Measurements from ENCODE around the gene NSL1.

Gene NSL1

DNA sequence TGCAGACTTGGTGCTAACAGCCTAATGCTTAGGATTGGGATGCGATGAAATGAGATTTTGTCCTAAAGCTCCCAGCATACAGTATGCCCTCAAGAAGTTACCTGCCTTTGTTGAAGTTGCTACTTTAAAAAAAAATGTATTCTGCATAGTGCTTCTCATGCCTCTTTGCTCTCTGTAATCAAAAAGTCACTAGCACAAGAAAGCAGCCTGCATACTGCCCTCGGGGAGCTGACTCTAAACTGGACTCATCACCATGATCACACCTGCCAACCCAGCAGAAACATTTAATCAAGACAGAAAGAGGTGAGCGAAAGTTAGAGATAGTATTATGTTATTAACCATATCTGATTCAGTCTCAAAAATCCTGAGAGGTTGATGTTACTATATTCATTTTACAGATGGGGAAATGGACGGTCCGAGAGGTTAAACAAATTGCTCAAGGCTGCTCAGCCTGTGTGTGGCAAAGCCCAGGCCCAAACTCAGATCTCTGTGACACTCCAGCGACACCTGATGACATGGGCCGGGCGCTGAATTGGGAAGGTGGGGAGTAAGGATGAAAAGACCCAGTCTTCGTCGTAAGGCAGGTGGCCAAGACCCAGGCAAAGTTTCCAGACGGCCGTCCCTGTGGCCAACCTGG is 93.0 kb downstream of the NSL1 start:
- peak overlapping the region; percentile 37 for H3K4me3 ChIP-seq (ENCODE audit: low read depth, low read length)
- TF ChIP-seq, protein P1, sequence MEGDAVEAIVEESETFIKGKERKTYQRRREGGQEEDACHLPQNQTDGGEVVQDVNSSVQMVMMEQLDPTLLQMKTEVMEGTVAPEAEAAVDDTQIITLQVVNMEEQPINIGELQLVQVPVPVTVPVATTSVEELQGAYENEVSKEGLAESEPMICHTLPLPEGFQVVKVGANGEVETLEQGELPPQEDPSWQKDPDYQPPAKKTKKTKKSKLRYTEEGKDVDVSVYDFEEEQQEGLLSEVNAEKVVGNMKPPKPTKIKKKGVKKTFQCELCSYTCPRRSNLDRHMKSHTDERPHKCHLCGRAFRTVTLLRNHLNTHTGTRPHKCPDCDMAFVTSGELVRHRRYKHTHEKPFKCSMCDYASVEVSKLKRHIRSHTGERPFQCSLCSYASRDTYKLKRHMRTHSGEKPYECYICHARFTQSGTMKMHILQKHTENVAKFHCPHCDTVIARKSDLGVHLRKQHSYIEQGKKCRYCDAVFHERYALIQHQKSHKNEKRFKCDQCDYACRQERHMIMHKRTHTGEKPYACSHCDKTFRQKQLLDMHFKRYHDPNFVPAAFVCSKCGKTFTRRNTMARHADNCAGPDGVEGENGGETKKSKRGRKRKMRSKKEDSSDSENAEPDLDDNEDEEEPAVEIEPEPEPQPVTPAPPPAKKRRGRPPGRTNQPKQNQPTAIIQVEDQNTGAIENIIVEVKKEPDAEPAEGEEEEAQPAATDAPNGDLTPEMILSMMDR (IDR thresholded peaks at IDR 0.05; ENCODE audit: low read depth, low read length, missing control alignments): no peak
- no peak for DNase-seq (ENCODE audit: low read depth)
- in situ Hi-C loops (cut with HindIII; ENCODE audit: low sequenced_read_pairs): loop anchor here (5.0 kb wide), 1 partner anchor 76 kb away; a partner anchor contains a TSS

DNA sequence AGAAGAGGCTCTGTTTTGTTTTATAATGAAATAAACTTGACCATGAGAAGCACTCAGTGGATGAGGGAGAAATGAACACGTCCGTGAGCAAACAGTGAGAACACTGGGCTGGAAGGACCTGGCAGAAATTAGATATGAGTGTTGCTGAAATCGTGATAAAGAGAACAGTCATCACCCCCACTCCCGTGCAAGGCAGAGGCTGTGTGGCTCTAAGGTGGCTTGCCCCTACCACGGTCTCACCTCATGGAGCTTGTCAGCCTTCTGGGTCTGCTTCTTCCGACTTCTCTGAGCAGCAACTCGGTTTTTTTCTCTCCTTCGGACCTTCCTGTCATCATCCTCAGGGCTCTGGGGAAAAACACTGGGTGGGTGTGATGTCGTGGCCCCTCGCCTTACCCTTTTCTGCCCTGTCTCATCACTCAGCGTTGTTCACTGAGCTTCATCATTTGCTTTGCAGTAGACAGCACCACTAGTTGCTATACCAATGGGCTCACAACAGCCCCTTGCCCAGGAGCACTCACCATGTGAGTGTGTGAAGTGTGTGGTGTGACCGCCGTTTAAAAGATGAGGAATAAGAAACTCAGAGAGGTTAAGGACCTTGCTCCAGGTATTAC is 94.8 kb downstream of the NSL1 start:
- DNase-seq (ENCODE audit: low read depth): no peak
- TF ChIP-seq, protein P1 (IDR thresholded peaks at IDR 0.05; ENCODE audit: low read depth, low read length, missing control alignments): no peak

GRCh38 chr1:212692774-212693644 is 98.6 kb downstream of the NSL1 start:
- TF ChIP-seq, protein P1 (IDR thresholded peaks at IDR 0.05; ENCODE audit: low read depth, low read length, missing control alignments): no peak
- in situ Hi-C loops (cut with HindIII; ENCODE audit: low sequenced_read_pairs): no loop called here
- no peak for DNase-seq (ENCODE audit: low read depth)
- H3K4me3 ChIP-seq (ENCODE audit: low read depth, low read length): no peak overlapping the region

More for the DNA sequence above, 94.8 kb downstream of the NSL1 start:
- in situ Hi-C loops (cut with HindIII; ENCODE audit: low sequenced_read_pairs): loop anchor here (5.0 kb wide), 1 partner anchor 75 kb away; a partner anchor contains a TSS
- H3K4me3 ChIP-seq (ENCODE audit: low read depth, low read length): no peak overlapping the region

DNA sequence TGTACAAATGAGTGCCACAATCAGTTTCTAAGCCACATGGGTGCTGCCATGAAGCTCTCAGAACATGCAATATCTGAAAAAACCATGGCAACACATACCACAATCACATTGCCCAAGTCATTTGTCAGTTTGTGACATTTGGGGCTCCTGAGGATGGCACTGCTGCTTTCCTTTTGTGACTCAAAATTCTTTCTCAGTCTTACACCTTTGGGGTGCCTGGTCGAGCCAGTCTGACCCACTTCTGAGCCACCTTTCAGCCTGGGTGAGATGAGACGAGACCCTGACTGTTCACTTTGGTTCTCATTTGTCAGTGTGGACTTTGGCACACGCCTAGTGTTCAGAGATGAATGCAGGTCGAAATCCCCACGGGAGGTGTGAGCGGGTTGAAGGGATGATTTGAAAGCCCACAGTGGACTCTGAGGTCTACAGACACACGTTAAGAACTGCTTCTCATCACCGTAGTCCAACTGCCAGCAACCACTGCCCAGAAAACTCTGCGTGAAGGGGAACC is 100.0 kb downstream of the NSL1 start:
- TF ChIP-seq, protein P1 (IDR thresholded peaks at IDR 0.05; ENCODE audit: low read depth, low read length, missing control alignments): no peak
- H3K4me3 ChIP-seq (ENCODE audit: low read depth, low read length): no peak overlapping the region
- no peak for DNase-seq (ENCODE audit: low read depth)
- in situ Hi-C loops (cut with HindIII; ENCODE audit: low sequenced_read_pairs): no loop called here

DNA sequence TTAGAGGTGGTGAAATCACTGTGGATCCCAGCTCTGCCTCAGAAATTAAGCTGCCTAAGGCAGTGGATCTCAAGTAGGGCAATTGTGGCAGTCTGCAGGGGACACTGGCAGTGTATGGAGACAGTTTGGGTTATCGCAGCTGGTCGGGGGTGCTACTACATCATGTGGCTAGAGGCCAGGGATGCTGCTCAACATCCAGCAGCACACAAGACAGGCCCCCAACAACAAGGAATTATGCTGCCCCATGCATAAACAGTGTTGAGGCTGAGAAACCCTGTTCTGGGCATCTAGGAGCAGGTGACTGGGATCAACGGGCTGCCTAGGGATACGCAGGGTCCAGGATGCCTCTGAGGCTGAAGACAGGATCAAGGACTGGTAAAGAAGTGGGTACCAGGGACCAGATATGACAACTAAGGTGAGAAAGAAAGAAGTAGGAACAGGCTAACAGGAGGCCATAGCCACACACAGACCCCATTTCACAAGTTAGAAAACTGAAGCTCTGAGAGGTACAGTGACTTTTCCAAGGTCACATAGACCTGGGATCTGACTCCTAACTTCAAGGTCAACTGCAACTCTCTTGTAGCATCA is 100.7 kb downstream of the NSL1 start:
- TF ChIP-seq, protein P1 (IDR thresholded peaks at IDR 0.05; ENCODE audit: low read depth, low read length, missing control alignments): no peak
- in situ Hi-C loops (cut with HindIII; ENCODE audit: low sequenced_read_pairs): no loop called here
- no peak overlapping the region for H3K4me3 ChIP-seq (ENCODE audit: low read depth, low read length)
- no peak for DNase-seq (ENCODE audit: low read depth)

Data from astrocyte of the cerebellum (primary cell).